ENCODE results near the gene CPS1. TPM values are rescaled to one million over a fixed set of nuclear protein-coding genes. Genes with fewer than 3 reads are reported as not detected.

Gene CPS1
- 7.0 to 9.2 TPM (median 7.3 TPM) in 5 replicates for total RNA-seq (2022; extraction: Qiagen RNA extraction)

GRCh38 chr2:210556329-210556980, at the start of gene CPS1:
Gene CPS1, plus strand, starts transcription at chr2:210556599. Its CDS starts 135 bp downstream, at chr2:210556734.

Other genes with a start within 250 kb of the CPS1 start
- gene MYL1, start 241.4 kb upstream of the CPS1 start, total RNA-seq (2022; extraction: Qiagen RNA extraction), result not detected in 5 replicates
- gene LANCL1, start 79.8 kb upstream of the CPS1 start, total RNA-seq (2022; extraction: Qiagen RNA extraction), result 17.1 to 27.9 TPM (median 24.2 TPM) in 5 replicates

All from A549 treated with CORT108297 at 1 μM for 4 hours (cell line).